T-helper 2 cell treated with Interferon-gamma antibody and Interleukin-4, amounts not matched to agents 100 ng/mL and 5 ng/mL, for 36 hours (primary cell): Measurements from ENCODE around the gene CALN1. TPM values are rescaled to one million over a fixed set of nuclear protein-coding genes. Genes with fewer than 3 reads are reported as not detected.
"Not testable (repeated sequence)": the region's sequence is repeated elsewhere in the genome, so short reads cannot be mapped to it uniquely, and the experiment has no call there.

ENCODE experiments used
- intact Hi-C: fragments of 100-400 bp; cut with micrococcal nuclease; formaldehyde crosslinking; loops from one replicate; pipeline ENCODE4 v1.15.1; 2023
- total RNA-seq: library from RNA; stranded (reverse); gene quantifications from 2 replicates; pipeline ENCODE4 v1.2.3, GENCODE V29; 2022

Gene CALN1
- total RNA-seq, 1 donor from 2014 or later = not detected

DNA sequence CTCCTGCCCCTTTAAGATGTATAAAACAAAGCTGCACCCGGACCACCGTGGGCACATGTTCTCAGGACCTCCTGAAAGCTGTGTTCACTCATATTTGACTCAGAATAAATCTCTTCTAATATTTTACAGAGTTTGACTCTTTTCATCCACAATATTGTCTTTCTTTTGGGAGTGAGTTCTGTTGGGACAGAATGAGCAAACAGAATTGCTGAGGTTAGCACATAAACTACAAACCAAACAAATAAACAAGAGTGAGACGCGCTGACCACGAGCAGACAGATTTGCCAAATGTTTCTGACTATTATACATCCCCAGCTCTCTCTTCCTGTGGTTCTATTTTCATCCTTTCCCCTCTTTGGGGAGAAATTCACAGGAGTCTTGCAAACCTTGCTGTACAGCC, 526.7 kb downstream of the CALN1 start:
- intact Hi-C loops = no loop called here

DNA sequence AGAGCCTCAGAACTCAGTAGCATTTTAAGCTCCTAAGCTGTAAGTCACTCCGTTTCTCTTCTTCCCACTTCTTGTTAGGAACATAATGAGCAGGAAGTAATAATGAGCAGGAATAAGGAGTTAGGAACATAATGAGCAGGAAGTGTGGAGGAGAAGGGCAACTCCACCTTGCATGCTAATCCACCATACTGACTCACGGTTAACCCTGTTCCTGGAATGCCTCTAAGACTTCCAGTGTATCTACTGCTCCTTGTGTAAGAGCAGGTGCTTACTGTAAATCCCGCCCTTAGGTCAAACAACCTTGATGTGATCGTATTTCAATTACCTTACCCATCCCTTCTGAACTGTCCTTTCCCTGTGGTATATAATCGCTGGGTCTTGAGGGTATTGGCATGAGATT, 528.7 kb downstream of the CALN1 start:
- intact Hi-C loops = no loop called here

DNA sequence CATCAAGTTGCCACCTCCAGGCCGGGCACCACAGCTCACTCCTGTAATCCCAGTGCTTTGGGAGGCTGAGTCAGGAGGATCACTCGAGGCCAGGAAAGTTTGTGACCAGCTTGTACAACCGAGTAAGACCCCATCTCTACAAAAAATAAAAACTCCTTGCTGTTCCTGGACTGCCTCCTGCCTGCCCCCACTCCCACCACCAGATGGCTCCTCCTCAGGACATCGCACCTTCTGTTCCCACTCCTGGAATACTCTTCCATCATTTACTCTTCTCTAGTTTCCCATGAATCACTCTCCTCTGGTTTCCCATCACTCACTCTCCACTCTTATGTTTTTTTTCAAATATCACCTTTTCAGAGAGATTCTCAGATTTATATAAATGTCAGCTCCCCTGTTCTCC, 540.7 kb downstream of the CALN1 start:
- intact Hi-C loops = no loop called here

DNA sequence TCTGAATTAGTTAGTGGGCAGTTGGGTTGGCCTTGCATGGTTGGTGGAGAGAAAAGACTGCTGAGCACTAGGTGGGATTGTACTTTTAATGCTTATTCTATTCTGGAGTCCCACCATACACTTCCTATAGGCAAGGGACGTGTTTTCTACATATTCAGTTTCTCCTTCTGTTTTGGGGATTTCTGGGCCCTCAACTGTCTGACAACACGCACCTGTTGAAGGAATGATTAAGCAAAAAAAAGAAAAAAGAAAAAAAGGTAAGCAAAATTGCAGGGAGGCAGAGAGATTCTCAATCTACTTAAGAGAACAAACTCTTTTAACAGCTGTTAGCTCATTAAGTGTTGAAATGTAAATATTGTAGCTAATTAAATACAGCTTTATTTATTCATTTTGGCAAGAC, 541.3 kb downstream of the CALN1 start:
- intact Hi-C loops = no loop called here

DNA sequence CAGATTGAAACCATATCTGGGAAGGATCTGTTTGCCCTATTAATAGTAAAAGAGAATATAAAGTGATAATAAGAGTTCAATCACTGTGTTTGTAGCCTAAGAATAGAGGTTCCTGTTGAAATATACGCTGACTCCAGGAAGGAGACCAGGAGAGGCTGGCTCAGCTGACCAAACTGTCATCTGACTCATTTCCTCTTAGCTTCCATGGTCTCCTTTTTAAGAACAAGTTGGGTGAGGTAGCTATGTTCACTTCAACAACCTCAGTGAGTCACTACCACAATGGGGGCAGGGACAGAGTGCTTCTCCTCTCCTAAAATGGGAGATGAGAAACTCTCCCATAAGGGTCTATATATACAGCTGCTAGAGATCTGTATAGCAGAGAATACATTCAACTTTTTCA, 543.3 kb downstream of the CALN1 start:
- intact Hi-C loops = no loop called here

DNA sequence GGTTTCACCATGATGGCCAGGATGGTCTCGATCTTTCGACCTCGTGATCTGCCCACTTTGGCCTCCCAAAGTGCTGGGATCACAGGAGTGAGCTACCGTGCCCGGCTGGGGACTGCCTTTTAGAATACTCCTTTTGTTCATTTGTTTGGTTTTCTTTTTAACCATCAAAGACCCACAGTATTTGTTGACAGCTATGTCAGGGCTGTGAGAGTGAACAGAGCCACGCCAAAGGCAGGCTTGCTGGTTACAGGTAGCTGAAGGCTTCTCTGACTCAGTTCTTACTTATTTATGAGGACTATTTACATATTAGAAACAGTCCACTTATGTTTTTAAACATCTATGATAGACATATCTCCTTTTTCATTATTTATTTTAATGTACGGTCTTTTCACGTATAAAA, 544.5 kb downstream of the CALN1 start:
- intact Hi-C loops = no loop called here

DNA sequence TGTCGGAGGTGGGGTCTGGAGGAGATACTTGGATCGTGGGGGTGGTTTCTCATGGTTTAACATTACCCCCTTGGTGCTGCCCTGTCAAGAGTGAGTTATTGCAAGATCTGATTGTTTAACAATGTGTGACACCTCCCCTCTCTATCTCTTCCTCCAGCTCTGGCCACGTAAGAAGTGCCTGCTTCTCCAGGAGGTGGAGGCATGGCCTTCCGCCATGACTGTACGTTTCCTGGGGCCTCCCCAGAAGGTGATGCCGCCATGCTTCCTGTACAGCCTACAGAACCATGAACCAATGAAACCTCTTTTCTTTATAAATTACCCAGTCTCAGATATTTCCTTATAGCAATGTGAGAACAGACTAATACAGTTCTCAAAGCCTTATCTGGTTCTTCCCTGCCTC, 547.0 kb downstream of the CALN1 start:
- intact Hi-C loops = no loop called here

DNA sequence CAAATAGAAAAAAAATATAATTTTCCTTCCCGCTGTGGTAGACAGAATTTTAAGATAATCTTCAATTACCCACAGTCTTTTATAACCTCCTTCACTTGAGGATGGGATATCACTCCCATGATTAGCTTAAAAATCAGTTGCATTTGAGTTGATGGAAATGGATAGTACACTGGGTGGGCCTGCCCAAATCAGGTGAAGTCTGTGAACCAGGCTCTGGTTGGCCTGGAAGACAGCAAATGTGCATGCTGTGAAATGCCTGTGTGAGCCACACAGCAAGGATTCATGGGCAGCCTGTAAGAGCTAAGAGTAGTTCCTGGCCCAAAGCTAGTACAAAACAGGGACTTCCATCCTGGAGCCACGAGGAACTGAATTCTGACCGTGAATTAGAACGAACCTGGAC, 548.0 kb downstream of the CALN1 start:
- intact Hi-C loops = no loop called here

DNA sequence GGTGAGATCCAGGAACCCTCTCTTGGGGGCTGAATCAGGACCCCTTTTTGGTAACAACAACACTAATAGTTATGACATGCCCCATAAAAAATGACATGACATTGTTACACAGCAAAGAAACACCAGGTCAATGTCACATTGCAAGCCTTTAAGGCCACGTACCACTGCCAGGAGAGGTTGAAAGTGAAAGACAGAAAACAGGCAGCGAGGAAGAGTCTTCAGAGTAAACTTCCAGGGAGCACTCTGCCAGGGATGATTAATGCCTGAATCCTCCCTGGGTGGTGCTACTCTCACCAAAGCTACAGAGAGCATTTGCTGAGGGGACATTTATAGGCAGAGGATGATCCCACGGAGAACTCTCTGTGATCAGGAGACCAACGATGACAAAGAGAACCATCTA, 551.6 kb downstream of the CALN1 start:
- intact Hi-C loops = no loop called here

DNA sequence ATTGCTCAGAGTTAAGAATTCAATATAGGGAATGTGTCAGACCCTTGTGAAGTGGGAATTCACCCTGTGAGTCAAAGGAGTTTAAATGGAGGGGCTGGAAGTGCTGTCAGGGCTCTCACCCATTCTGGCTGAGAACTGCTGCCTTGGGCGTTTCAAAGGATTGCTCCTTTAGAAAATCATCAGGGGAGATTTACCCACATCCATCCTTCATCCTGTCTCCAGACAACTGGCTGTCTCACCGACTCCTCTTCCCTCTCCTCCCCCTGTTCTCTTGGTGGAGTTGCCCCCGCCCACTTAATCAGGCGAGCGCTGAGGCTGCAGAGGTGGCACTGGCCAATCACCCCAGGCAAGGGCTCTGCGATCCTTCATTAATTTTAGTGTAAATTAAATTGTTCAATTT, 554.8 kb downstream of the CALN1 start:
- intact Hi-C loops = no loop called here

DNA sequence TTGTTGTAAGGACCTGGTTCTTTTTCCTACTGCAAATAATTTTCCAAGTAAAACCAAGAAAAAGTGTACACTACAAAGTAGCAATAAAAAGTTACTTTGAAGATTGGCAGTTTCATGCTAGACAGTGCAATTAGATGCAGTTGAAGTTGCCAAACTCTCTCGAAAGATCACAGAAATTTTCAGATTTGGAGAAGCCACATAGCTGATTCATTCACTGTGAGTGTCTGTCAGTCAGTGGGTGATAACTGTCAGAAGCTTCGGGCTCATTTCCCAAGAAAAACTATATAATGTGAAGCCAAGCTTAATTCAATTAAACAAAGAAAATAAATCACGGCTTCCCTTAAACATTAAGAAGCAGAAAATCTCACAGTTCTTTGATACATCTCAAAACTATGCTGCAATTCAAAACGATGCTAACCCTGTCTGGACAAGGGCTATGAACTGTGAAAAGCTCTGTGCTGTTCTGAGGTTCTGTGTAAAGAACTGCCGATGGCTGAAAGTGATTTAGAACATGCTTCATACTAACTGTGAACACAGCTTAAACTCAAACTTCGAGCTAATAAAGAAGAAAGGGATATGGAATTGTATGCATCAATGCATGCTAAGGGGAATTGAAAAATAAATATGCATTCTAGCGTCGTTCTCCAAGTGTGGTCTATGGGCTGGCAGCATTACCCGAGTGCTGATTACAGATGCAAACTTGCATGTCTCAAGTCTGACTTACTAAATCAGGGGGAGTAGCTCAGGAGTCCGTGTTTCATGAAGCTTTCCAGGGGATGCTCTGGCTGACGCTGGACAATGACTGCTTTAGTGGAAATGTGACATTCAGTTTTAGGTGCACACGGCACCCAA, 557.4 kb downstream of the CALN1 start:
- intact Hi-C loops = no loop called here

DNA sequence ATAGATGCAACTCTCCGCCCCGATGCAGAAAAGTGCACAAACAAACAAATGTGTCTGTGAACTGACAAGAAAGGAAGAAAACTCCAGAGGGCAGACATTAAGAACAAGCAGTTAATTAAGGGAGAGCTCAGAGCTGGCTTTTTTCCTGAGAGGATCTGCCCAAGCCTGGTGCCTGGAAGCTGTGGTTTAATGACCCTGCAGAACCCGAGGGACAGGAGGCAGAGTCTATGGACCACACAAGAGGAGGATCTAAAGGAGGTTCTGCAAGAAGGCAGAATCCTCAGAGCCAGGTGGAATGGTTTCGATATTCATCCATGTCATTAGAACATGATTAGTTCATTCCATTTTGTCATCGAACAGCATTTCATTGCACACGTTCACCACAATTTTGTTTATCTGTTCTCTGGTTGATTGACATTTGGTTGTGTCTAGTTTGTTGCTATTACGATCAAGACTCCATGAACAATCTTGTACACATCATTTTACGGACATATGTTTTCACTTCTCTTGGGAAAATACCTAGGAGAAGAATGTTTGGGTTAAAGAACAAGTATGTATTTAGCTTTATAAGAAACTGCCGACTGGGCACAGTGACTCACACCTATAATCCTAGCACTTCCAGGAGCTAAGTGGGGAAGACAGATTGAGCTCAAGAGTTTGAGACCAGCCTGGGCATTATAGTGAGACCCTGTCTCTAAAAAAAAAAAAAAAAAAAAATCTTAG, 560.2 kb downstream of the CALN1 start:
- intact Hi-C loops = no loop called here

DNA sequence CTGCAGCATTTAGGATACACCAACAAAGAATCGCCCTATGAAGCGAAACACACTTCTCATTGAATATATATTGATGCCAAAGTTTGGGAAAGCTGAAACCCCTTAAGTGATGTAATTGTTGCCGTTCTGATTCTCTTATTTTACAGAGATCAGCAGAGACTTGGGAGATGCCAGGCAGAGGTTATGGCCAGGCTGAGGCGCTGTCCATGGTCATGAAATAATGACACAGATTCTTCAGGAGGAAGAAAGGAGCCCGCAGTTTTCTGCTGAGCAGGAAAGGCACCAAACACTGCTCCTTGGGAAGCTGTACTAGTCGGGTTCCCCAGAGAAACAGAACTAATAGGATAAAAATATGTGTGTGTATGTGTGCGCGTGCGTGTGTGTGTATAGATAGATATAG, 566.0 kb downstream of the CALN1 start:
- intact Hi-C loops = no loop called here

DNA sequence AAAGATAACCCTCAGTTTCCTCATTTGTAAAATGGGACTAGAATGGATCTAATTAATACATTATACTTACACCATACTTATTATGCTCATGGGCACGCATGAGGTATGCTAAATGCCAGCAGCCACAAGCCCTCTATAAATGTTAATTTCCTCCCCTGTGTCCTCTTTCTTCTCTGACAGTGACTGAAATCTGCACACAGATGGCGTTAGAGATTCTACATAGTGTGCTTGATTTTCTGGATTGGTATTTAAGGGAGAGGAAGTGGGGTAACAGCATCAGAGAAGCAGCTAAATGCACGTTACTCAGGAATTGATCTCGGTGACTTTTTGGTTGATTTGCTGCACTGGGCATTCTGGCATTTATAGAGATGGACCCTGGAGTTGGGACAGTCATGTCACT, 568.5 kb downstream of the CALN1 start:
- intact Hi-C loops = no loop called here

DNA sequence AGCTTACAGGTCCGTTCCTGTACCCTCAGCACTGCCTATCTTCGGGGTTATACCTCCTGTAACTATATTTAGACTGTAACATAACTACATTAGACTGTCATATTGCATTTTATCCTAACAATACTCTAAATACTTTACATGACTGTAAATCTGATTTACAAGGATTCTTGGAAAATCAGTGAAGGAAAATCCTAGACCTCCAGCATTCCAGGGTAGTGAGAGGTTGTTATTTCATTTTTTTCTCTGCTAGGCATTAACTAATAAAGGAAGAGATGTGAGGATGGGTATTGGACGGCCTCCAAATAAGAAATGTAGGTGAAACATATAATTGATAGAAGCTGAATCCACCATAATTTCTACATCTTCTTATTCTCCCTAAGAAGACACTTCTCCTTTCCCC, 569.4 kb downstream of the CALN1 start:
- intact Hi-C loops = no loop called here

DNA sequence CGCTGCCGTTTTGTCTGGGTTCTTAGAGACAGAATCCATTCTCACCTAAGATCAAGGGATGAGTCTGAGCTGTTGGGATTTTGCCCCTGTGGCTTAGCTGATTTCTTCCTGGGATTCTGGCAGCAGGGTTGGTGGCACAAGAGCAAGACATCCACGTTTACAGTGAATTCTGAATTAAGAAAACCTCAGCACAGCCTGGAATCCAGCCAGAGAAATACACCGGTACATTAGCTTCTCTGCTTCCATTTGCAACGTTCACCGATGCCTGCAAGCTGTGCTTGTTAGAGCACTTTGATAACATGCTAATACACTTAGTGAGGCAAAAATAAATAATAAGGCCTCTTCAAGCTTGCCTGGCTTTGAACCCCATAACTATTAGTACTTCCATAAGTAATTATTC, 569.8 kb downstream of the CALN1 start:
- intact Hi-C loops = no loop called here

DNA sequence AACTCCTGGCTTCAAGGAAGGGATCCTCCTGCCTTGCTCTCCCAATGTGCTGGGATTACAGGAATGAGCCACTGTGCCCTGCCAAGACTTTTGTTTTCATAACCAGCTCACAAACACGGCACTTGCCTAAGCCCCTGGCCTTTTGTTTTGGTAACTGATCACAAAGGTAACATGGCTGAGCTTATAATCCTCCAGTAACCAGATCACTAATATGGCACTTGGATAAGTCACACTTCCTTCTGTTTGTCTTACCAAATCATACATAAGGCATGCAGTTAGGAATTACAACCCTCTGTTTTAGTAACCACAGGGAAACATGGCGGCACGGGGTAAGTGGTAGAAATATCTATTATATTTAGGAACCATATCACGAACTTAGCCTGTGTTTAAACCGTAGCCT, 577.1 kb downstream of the CALN1 start:
- intact Hi-C loops = no loop called here

DNA sequence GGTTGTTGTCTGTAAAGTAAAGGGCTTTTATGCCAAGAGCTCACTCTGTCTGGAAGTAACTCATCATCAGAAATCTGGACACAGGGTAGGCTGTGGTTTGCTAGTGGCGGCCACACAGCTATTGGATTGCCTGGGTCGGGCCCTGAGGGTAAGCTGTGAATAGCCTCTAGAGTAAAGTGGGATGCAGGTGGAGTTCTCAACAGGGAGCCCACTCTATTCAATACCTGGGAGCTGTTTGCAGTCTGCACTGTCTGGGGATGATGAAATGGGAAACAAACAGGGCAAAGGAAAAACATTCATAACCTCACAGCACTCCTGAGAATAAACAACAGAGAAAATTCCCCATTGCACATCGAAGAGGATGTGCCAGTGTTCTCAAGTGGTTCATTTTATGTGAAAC, 582.6 kb downstream of the CALN1 start:
- intact Hi-C loops = no loop called here

DNA sequence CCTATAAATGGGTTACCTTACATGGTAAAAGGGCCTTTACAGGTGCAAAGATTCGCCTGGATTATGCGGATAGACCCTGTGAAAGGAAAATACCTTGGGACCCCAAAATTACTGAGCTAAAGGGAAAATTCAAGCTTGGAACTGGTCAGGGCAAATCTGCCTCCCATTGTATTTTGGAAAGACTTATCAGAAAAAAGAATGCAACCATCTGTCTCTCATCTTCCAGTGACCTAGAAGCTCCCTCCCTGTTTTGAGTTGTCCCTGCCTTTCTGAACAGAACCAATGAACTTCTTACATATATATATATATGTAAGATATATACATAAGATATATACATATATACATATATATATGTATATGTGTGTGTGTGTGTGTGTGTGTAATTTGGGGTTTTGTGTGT, 583.8 kb downstream of the CALN1 start:
- intact Hi-C loops = no loop called here

DNA sequence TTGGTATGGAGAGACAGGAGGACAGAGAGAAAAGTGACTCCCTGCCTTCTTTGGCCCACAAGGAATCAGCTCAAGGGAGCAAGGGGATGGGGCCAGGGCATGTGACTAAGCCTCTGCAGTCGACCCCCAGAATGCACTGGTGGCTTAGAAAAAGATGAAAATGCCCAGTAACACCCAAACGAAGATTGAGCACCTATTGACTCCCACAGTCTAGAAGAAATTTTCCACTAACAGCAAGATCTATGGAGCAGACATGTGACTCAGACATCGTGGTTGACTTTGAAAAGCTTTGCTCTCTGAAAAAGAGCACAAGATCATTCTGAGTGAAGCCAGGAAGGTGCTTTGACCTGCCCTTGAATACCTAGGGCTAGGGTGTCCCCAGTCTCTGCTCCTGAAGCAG, 586.0 kb downstream of the CALN1 start:
- intact Hi-C loops = no loop called here

DNA sequence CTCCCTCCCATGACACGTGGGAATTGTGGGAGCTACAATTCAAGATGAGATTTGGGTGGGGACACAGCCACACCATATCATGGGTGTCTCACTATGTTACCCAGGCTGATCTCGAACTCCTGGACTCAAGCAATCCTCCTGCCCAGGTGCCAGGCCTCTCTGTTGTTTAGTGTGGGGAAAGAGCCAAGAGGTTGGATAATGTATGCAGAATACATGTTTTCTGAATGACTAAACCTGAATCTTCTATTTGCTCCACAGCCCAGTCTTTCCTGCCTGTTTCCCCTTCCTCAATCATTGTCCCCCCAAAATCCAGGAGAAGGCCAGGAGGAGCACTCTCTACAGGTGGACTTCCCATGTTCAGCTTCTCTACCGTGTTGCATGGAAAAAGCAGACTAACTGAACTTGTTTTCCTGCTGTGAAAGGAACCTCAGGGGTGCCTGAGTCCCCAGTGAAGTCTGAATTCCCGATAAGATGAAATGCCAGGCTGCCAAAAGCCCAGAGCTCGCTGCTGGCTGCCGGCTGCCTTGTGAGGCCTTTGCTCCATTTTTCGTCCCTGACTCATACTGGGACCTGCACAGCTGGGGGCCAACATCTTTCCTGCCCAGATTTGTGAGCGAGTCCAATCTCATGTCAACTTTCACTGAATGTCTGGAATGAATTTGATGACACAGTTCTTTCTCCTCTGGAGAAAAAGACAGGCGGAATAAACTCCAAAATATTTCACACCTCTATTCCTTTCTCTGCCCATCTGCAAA, 588.0 kb downstream of the CALN1 start:
- intact Hi-C loops = no loop called here

DNA sequence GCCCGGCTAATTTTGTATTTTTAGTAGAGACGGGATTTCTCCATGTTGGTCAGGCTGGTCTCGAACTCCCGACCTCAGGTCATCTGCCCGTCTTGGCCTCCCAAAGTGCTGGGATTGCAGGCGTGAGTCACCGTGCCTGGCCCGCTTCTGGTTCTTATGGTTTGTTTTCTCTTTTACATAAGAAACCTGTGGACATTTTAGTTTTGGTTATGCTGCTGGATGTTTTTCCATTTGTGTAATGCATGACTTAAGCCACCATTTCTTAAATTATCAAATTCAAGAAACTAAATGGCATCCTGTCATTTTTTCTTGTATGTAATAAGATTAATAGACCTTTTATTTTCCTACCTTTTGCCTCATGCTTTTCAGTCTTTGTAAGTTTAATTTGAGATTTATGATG, 589.7 kb downstream of the CALN1 start:
- intact Hi-C loops = not testable (repeated sequence)
